Gastrocnemius medialis (tissue), 4 donors: ENCODE data around the gene KLHL34.

Experiments used
- CTCF ChIP-seq, 5 experiments: fragments of 450-650 bp in 3 of 5; fragments of 200-600 bp in 2 of 5; sonication (generic) in 2 of 5; IDR thresholded peaks in 4 of 5; conservative IDR thresholded peaks in 1 of 5; 1 replicate in 4 of 5; 2 replicates in 1 of 5; pipeline ENCODE4 v1.5.1; 2016 to 2019; ENCODE audit warnings: antibody characterized with exemption in 5 of 5, mild to moderate bottlenecking in 3 of 5, moderate library complexity in 3 of 5
- POLR2A ChIP-seq, 2 donors: fragments of 450-650 bp; IDR thresholded peaks; one replicate each; pipeline ENCODE4 v1.6.1; 2017; ENCODE audit warnings: antibody characterized with exemption in 2 of 2, mild to moderate bottlenecking in 2 of 2, moderate library complexity in 2 of 2

GRCh38 chrX:21655901-21656586 lies 2.1 kb downstream of the KLHL34 start:
- TF ChIP-seq CTCF (IDR thresholded peaks at IDR 0.05 in 4 of 5, conservative IDR thresholded peaks at IDR 0.05 in 1 of 5) (no peak), POLR2A (IDR thresholded peaks at IDR 0.05) (no peak)
